ENCODE results near the gene AMPD3. TPM values are rescaled to one million over a fixed set of nuclear protein-coding genes. Genes with fewer than 3 reads are reported as not detected.

The AMPD3 gene
- total and polyA plus RNA-seq, 2 of the 13 experiments (the other 11 are each of a cell fraction or from before 2014, with no cell fraction given) = 0.33 to 2.3 TPM

- TF ChIP-seq ZBTB2 (CRISPR knock-in tag; IDR thresholded peaks at IDR 0.05; ENCODE audit: low read depth) (no peak), ZNF598 (CRISPR knock-in tag; IDR thresholded peaks at IDR 0.05; ENCODE audit: borderline replicate concordance) (0 out of 2 replicates have a peak, but pooled peaks have one; percentile 16), ZNF275 (CRISPR knock-in tag; IDR thresholded peaks at IDR 0.05; ENCODE audit: borderline replicate concordance) (no peak), ZKSCAN5 (CRISPR knock-in tag; IDR thresholded peaks at IDR 0.05) (no peak), NONO (IDR thresholded peaks at IDR 0.05) (no peak), NONO (CRISPR knock-in tag; conservative IDR thresholded peaks at IDR 0.05) (0 out of 2 replicates have a peak, but pooled peaks have one; percentile 31), YEATS4 (CRISPR knock-in tag; IDR thresholded peaks at IDR 0.05; ENCODE audit: borderline replicate concordance) (0 out of 2 replicates have a peak, but pooled peaks have one; percentile 19), CENPX (CRISPR knock-in tag; IDR thresholded peaks at IDR 0.05) (no peak), PAX8 (CRISPR knock-in tag; IDR thresholded peaks at IDR 0.05; ENCODE audit: borderline replicate concordance) (no peak), PHF8 (CRISPR knock-in tag; IDR thresholded peaks at IDR 0.05) (peak; percentile 34; the same call in 1 of the 2 replicates), HNF4A (CRISPR knock-in tag; IDR thresholded peaks at IDR 0.05) (0 out of 2 replicates have a peak, but pooled peaks have one; percentile 9), PHF21A (CRISPR knock-in tag; IDR thresholded peaks at IDR 0.05) (no peak), SMAD9 (CRISPR knock-in tag; IDR thresholded peaks at IDR 0.05) (no peak), POGK (CRISPR knock-in tag; conservative IDR thresholded peaks at IDR 0.05) (0 out of 2 replicates have a peak, but pooled peaks have one; percentile 36), FOSL2 (CRISPR knock-in tag; IDR thresholded peaks at IDR 0.05) (no peak), ZFY (CRISPR knock-in tag; IDR thresholded peaks at IDR 0.05) (peak; percentile 66), MYC (CRISPR knock-in tag; IDR thresholded peaks at IDR 0.05; ENCODE audit: borderline replicate concordance) (peak; percentile 35; the same call in 1 of the 2 replicates), SPEN (CRISPR knock-in tag; IDR thresholded peaks at IDR 0.05; ENCODE audit: low read depth) (peak; percentile 32; the same call in 1 of the 2 replicates), CBX1 (IDR thresholded peaks at IDR 0.05; ENCODE audit: low read depth) (no peak), MAZ (IDR thresholded peaks at IDR 0.05; ENCODE audit: borderline replicate concordance, low read depth, low read length) (no peak), MAZ (CRISPR knock-in tag; IDR thresholded peaks at IDR 0.05; ENCODE audit: low read depth) (peak; percentile 36; the same call in 1 of the 2 replicates), ZNF12 (CRISPR knock-in tag; IDR thresholded peaks at IDR 0.05) (0 out of 2 replicates have a peak, but pooled peaks have one; percentile 38), ZBTB43 (CRISPR knock-in tag; conservative IDR thresholded peaks at IDR 0.05) (0 out of 2 replicates have a peak, but pooled peaks have one; percentile 22)
Observed at GRCh38 chr11:10450462-10451425, 4.3 kb upstream of the AMPD3 start (continued).

Data from HepG2 (cell line).